ENCODE data around the gene DOK3.

DNA sequence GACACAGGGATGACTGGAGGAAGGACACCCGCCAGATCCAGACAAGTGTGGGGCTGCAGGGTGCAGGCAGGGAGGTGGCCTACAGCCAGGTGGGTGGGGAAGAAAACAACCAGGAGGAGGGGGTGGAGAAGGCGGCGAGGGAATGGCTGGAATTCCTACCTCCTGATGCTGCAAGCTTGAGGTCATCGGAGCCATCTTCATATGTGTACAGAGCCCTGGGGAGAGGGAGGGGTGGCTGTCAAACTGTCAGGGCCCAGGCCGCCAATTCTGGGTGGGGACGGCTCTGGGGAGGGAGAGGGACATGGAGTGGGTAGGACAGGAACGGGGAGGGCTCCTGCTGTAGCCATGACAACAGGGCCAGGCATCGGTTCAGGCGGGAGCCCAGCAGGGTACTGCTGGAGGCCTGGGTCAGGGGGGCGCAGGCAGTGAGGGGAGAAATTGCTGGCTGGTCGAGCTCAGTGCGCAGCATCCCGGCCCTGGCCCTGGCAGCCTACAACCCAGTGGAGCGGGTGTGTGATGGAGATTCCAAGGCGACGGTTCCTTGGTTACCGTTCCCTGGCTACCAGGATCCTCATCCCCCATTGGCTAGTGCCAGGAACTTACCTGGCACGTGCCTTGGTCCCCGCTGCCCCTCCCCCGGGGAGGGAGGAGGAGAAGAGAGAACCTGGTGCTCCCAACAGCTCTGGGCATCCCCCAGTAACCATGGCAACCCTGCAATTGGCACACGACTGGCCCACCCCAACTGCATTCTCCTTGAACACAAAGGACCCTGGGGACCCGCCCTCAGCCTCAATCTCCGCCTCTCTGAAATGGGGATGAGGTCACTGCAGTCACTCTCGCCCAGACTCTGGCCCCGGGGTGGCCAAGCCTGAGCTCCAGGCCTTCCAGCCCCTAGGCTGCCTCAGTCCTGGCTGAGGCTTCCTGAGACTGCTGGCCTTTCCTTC is 40.7 kb downstream of the DOK3 start:
- TF ChIP-seq, protein P1, sequence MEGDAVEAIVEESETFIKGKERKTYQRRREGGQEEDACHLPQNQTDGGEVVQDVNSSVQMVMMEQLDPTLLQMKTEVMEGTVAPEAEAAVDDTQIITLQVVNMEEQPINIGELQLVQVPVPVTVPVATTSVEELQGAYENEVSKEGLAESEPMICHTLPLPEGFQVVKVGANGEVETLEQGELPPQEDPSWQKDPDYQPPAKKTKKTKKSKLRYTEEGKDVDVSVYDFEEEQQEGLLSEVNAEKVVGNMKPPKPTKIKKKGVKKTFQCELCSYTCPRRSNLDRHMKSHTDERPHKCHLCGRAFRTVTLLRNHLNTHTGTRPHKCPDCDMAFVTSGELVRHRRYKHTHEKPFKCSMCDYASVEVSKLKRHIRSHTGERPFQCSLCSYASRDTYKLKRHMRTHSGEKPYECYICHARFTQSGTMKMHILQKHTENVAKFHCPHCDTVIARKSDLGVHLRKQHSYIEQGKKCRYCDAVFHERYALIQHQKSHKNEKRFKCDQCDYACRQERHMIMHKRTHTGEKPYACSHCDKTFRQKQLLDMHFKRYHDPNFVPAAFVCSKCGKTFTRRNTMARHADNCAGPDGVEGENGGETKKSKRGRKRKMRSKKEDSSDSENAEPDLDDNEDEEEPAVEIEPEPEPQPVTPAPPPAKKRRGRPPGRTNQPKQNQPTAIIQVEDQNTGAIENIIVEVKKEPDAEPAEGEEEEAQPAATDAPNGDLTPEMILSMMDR (IDR thresholded peaks at IDR 0.05 in 2 of 3, conservative IDR thresholded peaks at IDR 0.05 in 1 of 3; ENCODE audit: borderline replicate concordance in 1 of 3, insufficient read depth in 1 of 3, low read depth in 2 of 3, low read length in 2 of 3), result no peak
- TF ChIP-seq EZH2 (IDR thresholded peaks at IDR 0.05) (no peak), POLR2AphosphoS5 (IDR thresholded peaks at IDR 0.05; ENCODE audit: low read depth, low read length) (no peak), SP1 (IDR thresholded peaks at IDR 0.05; ENCODE audit: low read depth) (no peak), FOSL1 (IDR thresholded peaks at IDR 0.05; ENCODE audit: low read depth) (no peak)
- TF ChIP-seq, protein P2, sequence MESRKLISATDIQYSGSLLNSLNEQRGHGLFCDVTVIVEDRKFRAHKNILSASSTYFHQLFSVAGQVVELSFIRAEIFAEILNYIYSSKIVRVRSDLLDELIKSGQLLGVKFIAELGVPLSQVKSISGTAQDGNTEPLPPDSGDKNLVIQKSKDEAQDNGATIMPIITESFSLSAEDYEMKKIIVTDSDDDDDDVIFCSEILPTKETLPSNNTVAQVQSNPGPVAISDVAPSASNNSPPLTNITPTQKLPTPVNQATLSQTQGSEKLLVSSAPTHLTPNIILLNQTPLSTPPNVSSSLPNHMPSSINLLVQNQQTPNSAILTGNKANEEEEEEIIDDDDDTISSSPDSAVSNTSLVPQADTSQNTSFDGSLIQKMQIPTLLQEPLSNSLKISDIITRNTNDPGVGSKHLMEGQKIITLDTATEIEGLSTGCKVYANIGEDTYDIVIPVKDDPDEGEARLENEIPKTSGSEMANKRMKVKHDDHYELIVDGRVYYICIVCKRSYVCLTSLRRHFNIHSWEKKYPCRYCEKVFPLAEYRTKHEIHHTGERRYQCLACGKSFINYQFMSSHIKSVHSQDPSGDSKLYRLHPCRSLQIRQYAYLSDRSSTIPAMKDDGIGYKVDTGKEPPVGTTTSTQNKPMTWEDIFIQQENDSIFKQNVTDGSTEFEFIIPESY (IDR thresholded peaks at IDR 0.05; ENCODE audit: extremely low read depth, insufficient replicate concordance, low read length), result no peak
- TF ChIP-seq, protein P3, sequence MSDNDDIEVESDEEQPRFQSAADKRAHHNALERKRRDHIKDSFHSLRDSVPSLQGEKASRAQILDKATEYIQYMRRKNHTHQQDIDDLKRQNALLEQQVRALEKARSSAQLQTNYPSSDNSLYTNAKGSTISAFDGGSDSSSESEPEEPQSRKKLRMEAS (IDR thresholded peaks at IDR 0.05), result no peak
